Measurements from ENCODE around the gene IP6K3. TPM values are rescaled to one million over a fixed set of nuclear protein-coding genes. Genes with fewer than 3 reads are reported as not detected.

The IP6K3 gene
- total RNA-seq, 4 donors from 2014 or later: 0.19 to 2.2 (median 0.45) TPM

DNA sequence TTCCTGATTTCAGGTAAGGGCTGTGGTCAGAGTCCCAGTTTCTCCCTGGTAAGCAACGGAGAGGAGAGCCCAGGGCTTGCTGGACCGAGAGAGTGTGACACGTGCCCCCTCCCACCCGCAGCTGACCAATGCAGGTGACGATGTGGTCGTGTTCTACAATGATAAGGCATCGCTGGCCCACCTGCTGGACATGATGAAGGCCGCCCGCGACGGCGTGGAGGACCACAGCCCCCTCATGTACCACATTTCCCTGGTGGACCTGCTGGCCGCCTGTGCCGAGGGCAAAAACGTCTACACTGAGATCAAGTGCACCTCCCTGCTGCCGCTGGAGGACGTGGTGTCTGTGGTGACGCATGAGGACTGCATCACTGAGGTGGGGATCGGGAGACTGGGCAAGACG lies 66.9 kb downstream of the IP6K3 start:
- TF ChIP-seq, protein P1, sequence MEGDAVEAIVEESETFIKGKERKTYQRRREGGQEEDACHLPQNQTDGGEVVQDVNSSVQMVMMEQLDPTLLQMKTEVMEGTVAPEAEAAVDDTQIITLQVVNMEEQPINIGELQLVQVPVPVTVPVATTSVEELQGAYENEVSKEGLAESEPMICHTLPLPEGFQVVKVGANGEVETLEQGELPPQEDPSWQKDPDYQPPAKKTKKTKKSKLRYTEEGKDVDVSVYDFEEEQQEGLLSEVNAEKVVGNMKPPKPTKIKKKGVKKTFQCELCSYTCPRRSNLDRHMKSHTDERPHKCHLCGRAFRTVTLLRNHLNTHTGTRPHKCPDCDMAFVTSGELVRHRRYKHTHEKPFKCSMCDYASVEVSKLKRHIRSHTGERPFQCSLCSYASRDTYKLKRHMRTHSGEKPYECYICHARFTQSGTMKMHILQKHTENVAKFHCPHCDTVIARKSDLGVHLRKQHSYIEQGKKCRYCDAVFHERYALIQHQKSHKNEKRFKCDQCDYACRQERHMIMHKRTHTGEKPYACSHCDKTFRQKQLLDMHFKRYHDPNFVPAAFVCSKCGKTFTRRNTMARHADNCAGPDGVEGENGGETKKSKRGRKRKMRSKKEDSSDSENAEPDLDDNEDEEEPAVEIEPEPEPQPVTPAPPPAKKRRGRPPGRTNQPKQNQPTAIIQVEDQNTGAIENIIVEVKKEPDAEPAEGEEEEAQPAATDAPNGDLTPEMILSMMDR (IDR thresholded peaks at IDR 0.05): no peak
- DNase-seq (ENCODE audit: low spot score) (no peak), ATAC-seq (ENCODE audit: low FRiP score) (no peak)

DNA sequence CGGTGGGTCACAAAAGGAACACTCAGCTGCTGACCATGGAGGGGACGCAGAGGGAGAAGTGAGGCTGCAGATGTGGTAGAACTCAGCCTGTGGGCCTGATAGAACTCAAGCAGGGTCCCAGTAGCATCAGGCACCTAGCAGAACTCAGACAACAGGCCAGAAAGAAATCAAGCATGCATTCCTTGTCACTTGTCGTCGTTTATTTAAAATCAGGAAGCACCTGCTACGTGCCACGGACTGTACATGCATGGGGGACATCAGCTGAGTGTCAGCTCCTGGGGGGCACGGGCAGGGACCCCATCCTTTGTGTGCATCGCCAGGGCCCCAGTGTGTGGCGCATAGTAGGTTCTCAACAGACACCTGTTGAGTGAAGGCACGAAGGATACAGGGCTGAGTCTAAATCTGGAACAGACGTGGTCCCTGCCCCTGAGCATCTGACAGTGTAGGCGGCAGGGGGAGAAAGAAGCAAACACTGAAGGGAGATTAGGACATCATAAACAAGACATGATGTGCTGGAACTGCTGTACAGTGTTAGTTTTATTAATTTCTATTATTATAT lies 67.7 kb downstream of the IP6K3 start:
- TF ChIP-seq, protein P1 (IDR thresholded peaks at IDR 0.05): no peak
- no peak for DNase-seq (ENCODE audit: low spot score)
- no peak for ATAC-seq (ENCODE audit: low FRiP score)

DNA sequence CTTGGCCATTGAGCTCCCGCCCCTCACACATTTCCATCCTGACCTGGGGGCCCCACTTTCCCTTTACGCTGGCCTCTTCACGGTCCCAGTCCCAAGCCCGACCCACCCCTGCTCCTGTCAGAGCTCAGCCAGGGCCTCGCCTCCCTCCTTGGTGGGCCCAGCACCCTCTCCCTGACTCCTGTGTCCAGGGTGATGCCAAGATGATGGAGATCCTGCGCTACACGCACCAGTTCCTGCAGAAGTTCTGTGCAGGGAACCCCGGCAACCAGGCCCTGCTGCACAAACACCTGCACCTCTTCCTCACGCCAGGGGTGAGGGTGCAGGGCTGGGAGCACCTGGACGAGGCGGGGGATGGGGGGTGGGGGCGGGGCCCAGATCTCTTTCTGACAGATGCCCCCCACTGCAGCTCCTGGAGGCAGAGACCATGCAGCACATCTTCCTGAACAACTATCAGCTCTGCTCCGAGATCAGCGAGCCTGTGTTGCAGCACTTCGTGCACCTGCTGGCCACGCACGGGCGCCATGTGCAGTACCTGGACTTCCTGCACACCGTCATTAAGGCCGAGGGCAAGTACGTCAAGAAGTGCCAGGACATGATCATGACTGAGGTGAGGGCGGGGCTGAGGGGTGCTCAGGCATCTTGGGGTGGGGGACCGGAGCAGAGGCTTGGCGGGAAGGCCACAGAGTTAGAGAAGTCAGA lies 68.3 kb downstream of the IP6K3 start:
- TF ChIP-seq, protein P1 (IDR thresholded peaks at IDR 0.05): no peak
- ATAC-seq (ENCODE audit: low FRiP score): no peak
- DNase-seq (ENCODE audit: low spot score): no peak

DNA sequence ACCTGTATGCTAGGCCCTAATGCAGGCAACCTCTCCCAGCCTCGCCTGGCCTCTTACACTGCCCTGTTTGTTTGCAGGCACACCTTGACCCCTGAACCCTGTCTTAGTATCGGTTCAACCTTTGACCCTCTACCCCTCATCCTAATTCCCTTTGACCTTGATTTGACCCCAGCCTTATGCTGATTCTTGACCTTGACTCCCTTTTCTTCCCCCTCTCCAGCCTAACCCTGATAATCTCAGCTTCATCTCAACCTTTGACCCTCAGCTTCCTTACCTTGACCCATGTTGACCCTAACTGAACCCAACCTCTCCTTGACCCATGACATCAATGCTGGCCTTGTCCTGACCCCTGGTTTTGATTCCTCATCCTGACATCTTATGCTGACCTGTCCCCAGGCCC lies 69.0 kb downstream of the IP6K3 start:
- ATAC-seq (ENCODE audit: low FRiP score) (no peak), DNase-seq (ENCODE audit: low spot score) (no peak)
- TF ChIP-seq, protein P1 (IDR thresholded peaks at IDR 0.05): no peak

DNA sequence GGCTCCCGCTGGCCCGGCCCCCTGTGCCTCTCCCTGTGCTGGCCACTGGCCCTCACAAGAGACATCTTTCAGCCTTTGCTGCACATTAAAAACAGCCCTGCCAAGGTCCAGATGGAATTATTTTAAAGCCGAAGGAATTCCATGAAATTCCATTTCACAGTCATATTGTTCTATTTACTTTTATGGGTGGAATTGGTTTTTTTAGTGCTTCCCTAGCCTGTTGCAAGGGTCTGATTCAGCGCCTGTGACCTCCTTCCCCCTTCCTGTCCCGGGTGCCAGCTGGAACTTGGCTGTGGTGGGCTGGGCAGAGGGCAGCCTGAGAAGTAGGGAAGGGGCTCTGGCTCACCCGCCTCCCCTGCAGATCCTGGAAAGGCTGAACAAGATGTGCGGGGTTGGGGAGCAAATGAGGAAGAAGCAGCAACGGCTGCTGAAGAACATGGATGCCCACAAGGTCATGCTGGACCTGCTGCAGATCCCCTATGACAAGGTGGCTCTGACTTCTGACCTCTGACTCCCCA lies 69.5 kb downstream of the IP6K3 start:
- DNase-seq (ENCODE audit: low spot score) (no peak), ATAC-seq (ENCODE audit: low FRiP score) (no peak)
- TF ChIP-seq, protein P1 (IDR thresholded peaks at IDR 0.05): no peak

DNA sequence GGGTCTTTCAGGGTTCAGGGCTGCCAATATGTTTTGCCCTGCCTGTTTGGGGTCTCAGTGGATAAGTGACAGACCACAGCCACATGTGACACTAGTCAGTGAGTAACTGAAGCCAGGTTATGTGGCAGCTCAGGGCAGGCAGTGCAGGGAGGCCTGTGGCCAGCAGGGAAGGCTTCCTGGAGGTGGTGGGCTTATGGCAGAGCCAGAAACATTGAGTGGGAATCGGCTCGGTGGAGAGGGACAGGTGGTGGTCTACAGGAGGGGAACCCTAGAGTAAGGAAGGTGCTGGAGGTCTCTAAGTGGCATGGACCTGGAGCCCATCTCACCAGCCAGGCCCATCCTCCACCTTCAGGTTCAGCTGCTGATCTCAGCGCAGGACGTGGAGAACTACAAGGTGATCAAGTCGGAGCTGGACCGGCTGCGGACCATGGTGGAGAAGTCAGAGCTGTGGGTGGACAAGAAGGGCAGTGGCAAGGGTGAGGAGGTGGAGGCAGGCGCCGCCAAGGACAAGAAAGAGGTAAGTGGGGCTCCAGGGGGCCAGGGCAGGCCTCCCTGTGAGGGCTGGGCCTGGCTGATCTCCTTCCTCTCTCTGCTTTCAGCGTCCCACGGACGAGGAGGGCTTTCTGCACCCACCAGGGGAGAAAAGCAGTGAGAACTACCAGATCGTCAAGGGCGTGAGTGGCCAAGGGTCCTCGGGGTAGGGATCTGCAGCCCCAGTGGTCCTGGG lies 70.1 kb downstream of the IP6K3 start:
- TF ChIP-seq, protein P1 (IDR thresholded peaks at IDR 0.05): no peak
- no peak for ATAC-seq (ENCODE audit: low FRiP score)
- no peak for DNase-seq (ENCODE audit: low spot score)
